ENCODE data around the gene COL6A2. TPM values are rescaled to one million over a fixed set of nuclear protein-coding genes. Genes with fewer than 3 reads are reported as not detected.
"Not testable (repeated sequence)": the region's sequence is repeated elsewhere in the genome, so short reads cannot be mapped to it uniquely, and the experiment has no call there.

COL6A2 gene
- total RNA-seq, 2 donors from 2014 or later, result 198 to 474 TPM

GRCh38 chr21:46168238-46168637 lies 70.3 kb downstream of the COL6A2 start:
- intact Hi-C loops (cut with DNase I), result no loop called here
- DNase-seq (ENCODE audit: low spot score), result no peak
- Histone ChIP-seq H3K27ac (no peak overlapping the region), H3K9me3 (no peaks in the 10 kb centered on the region), H3K4me3 (no peak overlapping the region), H3K27me3 (replicated peaks; ENCODE audit: insufficient read depth) (no peaks in the 10 kb centered on the region), H3K4me1 (replicated peaks) (no peaks in the 10 kb centered on the region), H3K36me3 (no peaks in the 10 kb centered on the region)
- WGBS, result 80% methylated on average over 14 of the region's 14 CpGs
- TF ChIP-seq, protein P1, sequence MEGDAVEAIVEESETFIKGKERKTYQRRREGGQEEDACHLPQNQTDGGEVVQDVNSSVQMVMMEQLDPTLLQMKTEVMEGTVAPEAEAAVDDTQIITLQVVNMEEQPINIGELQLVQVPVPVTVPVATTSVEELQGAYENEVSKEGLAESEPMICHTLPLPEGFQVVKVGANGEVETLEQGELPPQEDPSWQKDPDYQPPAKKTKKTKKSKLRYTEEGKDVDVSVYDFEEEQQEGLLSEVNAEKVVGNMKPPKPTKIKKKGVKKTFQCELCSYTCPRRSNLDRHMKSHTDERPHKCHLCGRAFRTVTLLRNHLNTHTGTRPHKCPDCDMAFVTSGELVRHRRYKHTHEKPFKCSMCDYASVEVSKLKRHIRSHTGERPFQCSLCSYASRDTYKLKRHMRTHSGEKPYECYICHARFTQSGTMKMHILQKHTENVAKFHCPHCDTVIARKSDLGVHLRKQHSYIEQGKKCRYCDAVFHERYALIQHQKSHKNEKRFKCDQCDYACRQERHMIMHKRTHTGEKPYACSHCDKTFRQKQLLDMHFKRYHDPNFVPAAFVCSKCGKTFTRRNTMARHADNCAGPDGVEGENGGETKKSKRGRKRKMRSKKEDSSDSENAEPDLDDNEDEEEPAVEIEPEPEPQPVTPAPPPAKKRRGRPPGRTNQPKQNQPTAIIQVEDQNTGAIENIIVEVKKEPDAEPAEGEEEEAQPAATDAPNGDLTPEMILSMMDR (IDR thresholded peaks at IDR 0.05), result no peak

DNA sequence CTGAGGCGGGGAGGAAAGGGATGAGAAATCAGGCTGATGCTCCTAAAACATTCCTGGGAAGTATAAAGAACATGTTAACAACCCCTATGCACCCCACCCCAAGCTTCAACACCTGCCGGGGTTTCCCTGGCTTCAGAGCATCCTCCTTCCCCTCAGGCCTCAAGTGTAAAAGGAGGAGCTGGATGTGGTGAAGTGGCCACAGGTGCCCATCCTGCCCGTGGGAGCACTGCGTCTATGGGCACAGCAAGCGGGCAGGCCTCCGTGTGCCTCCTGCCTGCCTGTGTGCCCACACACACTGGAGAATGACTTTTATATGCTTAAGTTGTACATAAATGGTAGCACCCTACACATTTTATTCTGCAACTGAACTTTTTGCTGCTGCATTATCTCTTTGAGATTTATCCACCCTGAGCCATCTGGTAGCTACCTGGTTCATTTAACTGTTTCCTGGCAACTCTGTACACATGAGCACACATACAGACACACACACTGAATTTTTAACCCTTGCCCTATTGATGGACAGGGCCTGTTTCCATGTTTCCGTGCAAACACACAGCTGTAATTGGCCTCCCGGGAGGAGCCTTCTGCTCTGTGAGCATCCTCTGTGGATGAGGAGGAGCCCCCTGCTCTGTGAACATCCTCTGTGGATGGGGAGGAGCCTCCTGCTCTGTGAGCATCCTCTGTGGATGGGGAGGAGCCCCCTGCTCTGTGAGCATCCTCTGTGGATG lies 70.9 kb downstream of the COL6A2 start:
- intact Hi-C loops (cut with DNase I), result no loop called here
- Histone ChIP-seq H3K36me3 (no peaks in the 10 kb centered on the region), H3K27me3 (replicated peaks; ENCODE audit: insufficient read depth) (no peaks in the 10 kb centered on the region), H3K9me3 (no peaks in the 10 kb centered on the region), H3K4me3 (no peak overlapping the region), H3K4me1 (replicated peaks) (no peaks in the 10 kb centered on the region), H3K27ac (no peak overlapping the region)
- 65% methylated on average over 8 of the region's 8 CpGs for WGBS
- no peak for DNase-seq (ENCODE audit: low spot score)
- TF ChIP-seq POLR2AphosphoS5 (IDR thresholded peaks at IDR 0.05), result no peak
- TF ChIP-seq POLR2A (IDR thresholded peaks at IDR 0.05), result no peak
- TF ChIP-seq, protein P1 (IDR thresholded peaks at IDR 0.05), result no peak

GRCh38 chr21:46170436-46171193 lies 72.7 kb downstream of the COL6A2 start:
- DNase-seq (ENCODE audit: low spot score); H3K27me3 ChIP-seq (replicated peaks; ENCODE audit: insufficient read depth); H3K36me3 ChIP-seq; H3K27ac ChIP-seq; H3K4me3 ChIP-seq; intact Hi-C loops (cut with DNase I); H3K4me1 ChIP-seq (replicated peaks); H3K9me3 ChIP-seq: not testable (repeated sequence)
- WGBS, result 80% methylated on average over 1 of the region's 1 CpG

DNA sequence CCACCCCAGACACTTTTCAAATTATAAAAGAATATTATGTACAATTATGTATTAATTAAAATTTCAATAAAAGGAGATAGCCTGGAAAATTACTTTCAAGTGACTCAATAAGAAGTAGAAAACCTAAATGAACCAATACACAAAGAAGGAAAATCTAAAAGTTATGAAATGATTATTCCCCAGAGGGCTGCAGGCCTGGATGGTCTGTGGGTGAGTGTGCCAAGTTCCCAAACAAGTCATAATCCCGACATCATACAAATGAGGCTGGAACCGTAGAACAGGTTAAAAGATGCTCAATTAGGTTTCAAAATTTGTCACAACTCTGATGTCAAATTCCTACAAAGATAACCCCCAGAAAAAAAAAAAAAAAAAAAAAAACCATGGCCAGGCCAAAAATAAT lies 73.7 kb downstream of the COL6A2 start:
- TF ChIP-seq POLR2AphosphoS5 (IDR thresholded peaks at IDR 0.05) (no peak), POLR2A (IDR thresholded peaks at IDR 0.05) (no peak)

GRCh38 chr21:46171996-46172862 lies 74.3 kb downstream of the COL6A2 start:
- Histone ChIP-seq H3K36me3 (no peaks in the 10 kb centered on the region), H3K27ac (no peak overlapping the region), H3K4me1 (replicated peaks) (no peaks in the 10 kb centered on the region), H3K4me3 (no peak overlapping the region), H3K9me3 (no peaks in the 10 kb centered on the region), H3K27me3 (replicated peaks; ENCODE audit: insufficient read depth) (no peaks in the 10 kb centered on the region)
- TF ChIP-seq, protein P1 (IDR thresholded peaks at IDR 0.05), result no peak
- TF ChIP-seq POLR2A (IDR thresholded peaks at IDR 0.05) (no peak), POLR2AphosphoS5 (IDR thresholded peaks at IDR 0.05) (no peak)
- DNase-seq (ENCODE audit: low spot score), result no peak
- WGBS, result 89% methylated on average over 21 of the region's 21 CpGs
- intact Hi-C loops (cut with DNase I), result no loop called here

More for the DNA sequence above, 73.7 kb downstream of the COL6A2 start:
- no peaks in the 10 kb centered on the region for H3K9me3 ChIP-seq
- H3K27me3 ChIP-seq (replicated peaks; ENCODE audit: insufficient read depth), result no peaks in the 10 kb centered on the region
- no peak for DNase-seq (ENCODE audit: low spot score)
- H3K4me3 ChIP-seq, result no peak overlapping the region
- no peaks in the 10 kb centered on the region for H3K36me3 ChIP-seq
- H3K27ac ChIP-seq, result no peak overlapping the region
- intact Hi-C loops (cut with DNase I), result no loop called here
- no peaks in the 10 kb centered on the region for H3K4me1 ChIP-seq (replicated peaks)
- 40% methylated on average over 2 of the region's 2 CpGs for WGBS

Data from prostate gland (tissue), 2 donors.